Measurements from ENCODE around the gene RALB. TPM values are rescaled to one million over a fixed set of nuclear protein-coding genes. Genes with fewer than 3 reads are reported as not detected.

The RALB gene
- total RNA-seq, 4 donors from 2014 or later, result 18.9 to 81.0 (median 59.4) TPM

DNA sequence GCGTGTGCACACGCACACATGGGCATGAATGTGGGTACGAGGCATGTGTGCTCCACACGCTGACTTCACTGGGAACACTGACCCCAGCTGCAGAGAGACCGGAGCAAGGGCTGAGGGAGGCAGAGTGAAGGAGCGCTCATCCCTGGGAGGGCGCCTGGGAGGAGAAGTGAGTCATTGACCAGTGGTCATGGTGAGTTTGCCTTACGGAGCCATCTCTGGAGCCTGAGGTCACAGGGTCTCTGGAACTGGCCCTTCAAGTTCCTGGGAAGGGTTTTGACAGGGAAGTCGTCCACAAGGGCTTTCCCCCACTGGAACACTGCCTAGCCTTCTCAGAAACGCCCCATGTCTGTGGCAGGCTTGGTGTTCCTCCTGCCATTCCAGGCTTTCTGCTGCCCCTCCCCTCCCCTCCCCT, 15.2 kb upstream of the RALB start:
- intact Hi-C loops (cut with DNase I; ENCODE audit: low total_unique reads) (no loop called here), in situ Hi-C loops (cut with MboI; ENCODE audit: low pct_ligation_motif_present in 1 of 4, low pct_unique_long_range_greater_than_20kb in 1 of 4, low sequenced_read_pairs in 3 of 4) (no loop called here)
- no peaks in the 10 kb centered on the region for H3K36me3 ChIP-seq
- H3K4me3 ChIP-seq, result no peak overlapping the region
- peak; percentile 35 for DNase-seq
- peaks cover 7 to 33% (median 21%) of the 10 kb centered on the region in 4 donors for H3K4me1 ChIP-seq
- H3K9me3 ChIP-seq, result no peaks in the 10 kb centered on the region
- peak overlapping the region in 3 of 4 donors; percentile 74 to 81 (median 78) for H3K27ac ChIP-seq
- no peaks in the 10 kb centered on the region for H3K27me3 ChIP-seq
- TF ChIP-seq, protein P1, sequence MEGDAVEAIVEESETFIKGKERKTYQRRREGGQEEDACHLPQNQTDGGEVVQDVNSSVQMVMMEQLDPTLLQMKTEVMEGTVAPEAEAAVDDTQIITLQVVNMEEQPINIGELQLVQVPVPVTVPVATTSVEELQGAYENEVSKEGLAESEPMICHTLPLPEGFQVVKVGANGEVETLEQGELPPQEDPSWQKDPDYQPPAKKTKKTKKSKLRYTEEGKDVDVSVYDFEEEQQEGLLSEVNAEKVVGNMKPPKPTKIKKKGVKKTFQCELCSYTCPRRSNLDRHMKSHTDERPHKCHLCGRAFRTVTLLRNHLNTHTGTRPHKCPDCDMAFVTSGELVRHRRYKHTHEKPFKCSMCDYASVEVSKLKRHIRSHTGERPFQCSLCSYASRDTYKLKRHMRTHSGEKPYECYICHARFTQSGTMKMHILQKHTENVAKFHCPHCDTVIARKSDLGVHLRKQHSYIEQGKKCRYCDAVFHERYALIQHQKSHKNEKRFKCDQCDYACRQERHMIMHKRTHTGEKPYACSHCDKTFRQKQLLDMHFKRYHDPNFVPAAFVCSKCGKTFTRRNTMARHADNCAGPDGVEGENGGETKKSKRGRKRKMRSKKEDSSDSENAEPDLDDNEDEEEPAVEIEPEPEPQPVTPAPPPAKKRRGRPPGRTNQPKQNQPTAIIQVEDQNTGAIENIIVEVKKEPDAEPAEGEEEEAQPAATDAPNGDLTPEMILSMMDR (IDR thresholded peaks at IDR 0.05), result no peak
- TF ChIP-seq EP300 (IDR thresholded peaks at IDR 0.05; ENCODE audit: low read depth) (no peak), POLR2A (IDR thresholded peaks at IDR 0.05) (no peak)
- 85% methylated on average over 10 of the region's 10 CpGs; no CpG with 5 or more reads in 1 of the 2 donors for WGBS, 2 donors (ENCODE audit: low coverage in 1 of 2)

DNA sequence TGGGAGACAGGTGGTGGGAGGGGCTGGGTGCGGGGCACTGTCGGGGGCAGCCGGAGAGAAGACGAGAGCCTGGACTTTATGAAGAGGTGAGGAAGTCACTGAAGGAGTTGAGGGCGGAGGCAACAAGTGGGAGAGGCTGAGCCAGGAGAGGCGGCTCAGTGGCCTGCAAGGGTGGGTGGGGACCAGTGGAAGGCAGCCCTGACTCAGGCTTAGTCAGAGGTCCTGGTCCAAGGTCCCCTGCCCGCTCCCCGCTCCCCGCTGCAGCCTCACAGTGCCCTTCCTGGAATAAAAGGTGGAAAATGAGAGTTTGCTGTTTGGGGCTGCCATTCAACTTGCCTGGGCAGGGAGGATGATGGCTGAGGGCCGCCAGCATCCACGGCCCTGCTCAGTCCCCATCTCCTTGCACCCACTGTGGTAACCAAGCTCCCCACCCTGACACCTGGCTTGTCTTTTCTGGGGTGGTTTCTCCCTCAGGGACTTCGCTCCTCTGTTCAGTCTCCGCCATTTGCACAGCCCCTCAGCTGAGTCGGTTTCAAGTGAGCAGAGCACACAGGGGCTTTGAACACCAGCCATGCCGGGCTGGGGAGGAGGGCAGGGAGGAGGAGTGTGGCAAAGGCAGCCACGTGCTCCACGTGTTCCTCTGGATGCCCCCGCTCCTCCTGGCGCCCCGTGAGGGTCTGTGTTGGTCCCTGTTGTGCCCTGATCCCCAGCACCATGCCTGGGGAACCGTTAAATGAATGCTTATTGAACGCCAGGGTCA, 13.7 kb upstream of the RALB start:
- TF ChIP-seq POLR2A (IDR thresholded peaks at IDR 0.05), result peak; percentile 74
- TF ChIP-seq, protein P1 (IDR thresholded peaks at IDR 0.05), result no peak
- TF ChIP-seq EP300 (IDR thresholded peaks at IDR 0.05; ENCODE audit: low read depth), result no peak
- peak in 2 of 3 donors; percentile 80 to 83 for TF ChIP-seq POLR2AphosphoS5 (IDR thresholded peaks at IDR 0.05)
- peak overlapping the region; percentile 69 to 81 (median 79) for H3K27ac ChIP-seq
- no peaks in the 10 kb centered on the region for H3K27me3 ChIP-seq
- DNase-seq, result peak; percentile 89
- peaks cover 7 to 26% (median 15%) of the 10 kb centered on the region in 4 donors for H3K4me1 ChIP-seq
- no peaks in the 10 kb centered on the region for H3K9me3 ChIP-seq
- intact Hi-C loops (cut with DNase I; ENCODE audit: low total_unique reads) (no loop called here), in situ Hi-C loops (cut with MboI; ENCODE audit: low pct_ligation_motif_present in 1 of 4, low pct_unique_long_range_greater_than_20kb in 1 of 4, low sequenced_read_pairs in 3 of 4) (no loop called here)
- 45 to 62% methylated on average over 5 to 22 of the region's 22 CpGs for WGBS, 2 donors (ENCODE audit: low coverage in 1 of 2)
- no peaks in the 10 kb centered on the region for H3K36me3 ChIP-seq
- H3K4me3 ChIP-seq, result no peak overlapping the region

DNA sequence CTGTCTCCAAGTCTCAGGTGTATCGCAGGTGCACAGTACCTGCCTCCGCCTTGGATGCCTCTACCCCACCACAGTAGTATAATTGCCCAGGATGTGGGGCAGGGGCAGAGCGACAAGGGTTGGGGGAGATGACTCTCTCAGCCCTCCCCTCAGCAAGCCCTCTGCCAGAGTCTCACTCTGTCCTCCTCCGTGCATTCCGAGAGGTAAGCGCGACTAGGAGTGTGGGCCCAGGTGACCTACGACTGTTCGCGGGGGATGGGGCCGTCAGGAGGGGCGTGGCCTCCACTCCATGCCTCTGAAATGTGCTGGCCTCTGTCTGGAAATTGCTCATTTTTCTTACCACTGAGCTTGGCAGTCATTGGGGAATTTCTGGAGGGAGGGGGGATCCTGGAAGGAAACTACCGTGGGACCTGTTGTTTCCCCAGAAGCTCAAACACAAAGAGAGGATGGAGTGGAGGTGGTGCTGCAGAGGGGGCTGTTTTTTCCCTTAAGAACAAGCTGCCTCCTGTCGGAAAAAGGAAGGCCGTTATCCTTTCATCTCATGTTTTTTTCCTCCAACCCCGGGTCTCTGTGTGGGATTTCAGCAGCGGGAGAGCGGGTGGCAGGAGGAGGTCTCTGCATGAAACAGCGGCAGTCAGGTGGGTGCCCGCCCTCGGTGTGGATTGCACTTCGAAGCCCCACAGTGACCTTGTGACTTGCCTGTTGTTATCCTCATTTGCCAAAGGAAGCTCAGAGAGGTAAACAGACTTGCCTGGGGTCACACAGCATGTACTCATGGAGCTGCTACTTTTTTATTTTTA, 13.0 kb upstream of the RALB start:
- H3K36me3 ChIP-seq, result no peaks in the 10 kb centered on the region
- in situ Hi-C loops (cut with MboI; ENCODE audit: low pct_ligation_motif_present in 1 of 4, low pct_unique_long_range_greater_than_20kb in 1 of 4, low sequenced_read_pairs in 3 of 4), result no loop called here

More for the DNA sequence above, 13.0 kb upstream of the RALB start:
- peaks cover 7 to 26% (median 17%) of the 10 kb centered on the region in 4 donors for H3K4me1 ChIP-seq
- no peaks in the 10 kb centered on the region for H3K27me3 ChIP-seq
- peak; percentile 36 for DNase-seq
- 65% methylated on average over 22 of the region's 22 CpGs; no CpG with 5 or more reads in 1 of the 2 donors for WGBS, 2 donors (ENCODE audit: low coverage in 1 of 2)
- TF ChIP-seq EP300 (IDR thresholded peaks at IDR 0.05; ENCODE audit: low read depth) (no peak), POLR2A (IDR thresholded peaks at IDR 0.05) (no peak), POLR2AphosphoS5 (IDR thresholded peaks at IDR 0.05) (no peak)
- TF ChIP-seq, protein P1 (IDR thresholded peaks at IDR 0.05), result no peak
- peak overlapping the region; percentile 69 to 81 (median 79) for H3K27ac ChIP-seq
- intact Hi-C loops (cut with DNase I; ENCODE audit: low total_unique reads), result no loop called here
- H3K4me3 ChIP-seq, result no peak overlapping the region
- no peaks in the 10 kb centered on the region for H3K9me3 ChIP-seq

Measured in transverse colon (tissue), 4 donors.